Nephron progenitor cell (in vitro differentiated cells): ENCODE results near the gene SPINT2.

Experiments used
- DNase-seq: peaks from one replicate; pipeline ENCODE4 v3.0.0; 2021
- H3K27ac Mint-ChIP-seq: 2 replicates; pipeline ENCODE4 v1.8.0; 2021; ENCODE audit warnings: mild to moderate bottlenecking, moderate library complexity, mixed read lengths
- H3K27me3 Mint-ChIP-seq: 2 replicates; pipeline ENCODE4 v1.8.0; 2021; ENCODE audit warnings: mild to moderate bottlenecking, low read depth, mixed read lengths; ENCODE audit not compliant: poor library complexity
- H3K36me3 Mint-ChIP-seq: 2 replicates; pipeline ENCODE4 v1.8.0; 2021; ENCODE audit warnings: low read depth, mixed read lengths
- H3K4me1 Mint-ChIP-seq: 2 replicates; pipeline ENCODE4 v1.8.0; 2021; ENCODE audit warnings: mixed read lengths
- H3K4me3 Mint-ChIP-seq: 2 replicates; pipeline ENCODE4 v1.8.0; 2021; ENCODE audit warnings: mild to moderate bottlenecking, moderate library complexity, mixed read lengths
- H3K9me3 Mint-ChIP-seq: 2 replicates; pipeline ENCODE4 v1.8.0; 2021; ENCODE audit warnings: mild to moderate bottlenecking, moderate library complexity, mixed read lengths
- TF ChIP-seq, protein P1 (sequence below): fragments of 200-600 bp; sonication (generic); IDR thresholded peaks from 2 replicates; pipeline ENCODE4 v1.5.0; 2021; ENCODE audit warnings: antibody characterized with exemption

SPINT2 gene

GRCh38 chr19:38233740-38234251 is 30.6 kb upstream of the SPINT2 start:
- Mint-ChIP-seq H3K27ac (no peak overlapping the region), H3K27me3 (peaks cover 39% of the 10 kb centered on the region)
- peak; percentile 95 for DNase-seq

GRCh38 chr19:38234615-38235014 is 29.8 kb upstream of the SPINT2 start:
- no peak for DNase-seq
- Mint-ChIP-seq H3K27me3 (peaks cover 38% of the 10 kb centered on the region), H3K4me1 (peaks cover 9% of the 10 kb centered on the region), H3K36me3 (no peaks in the 10 kb centered on the region), H3K9me3 (no peaks in the 10 kb centered on the region), H3K27ac (no peak overlapping the region), H3K4me3 (no peak overlapping the region)
- TF ChIP-seq, protein P1, sequence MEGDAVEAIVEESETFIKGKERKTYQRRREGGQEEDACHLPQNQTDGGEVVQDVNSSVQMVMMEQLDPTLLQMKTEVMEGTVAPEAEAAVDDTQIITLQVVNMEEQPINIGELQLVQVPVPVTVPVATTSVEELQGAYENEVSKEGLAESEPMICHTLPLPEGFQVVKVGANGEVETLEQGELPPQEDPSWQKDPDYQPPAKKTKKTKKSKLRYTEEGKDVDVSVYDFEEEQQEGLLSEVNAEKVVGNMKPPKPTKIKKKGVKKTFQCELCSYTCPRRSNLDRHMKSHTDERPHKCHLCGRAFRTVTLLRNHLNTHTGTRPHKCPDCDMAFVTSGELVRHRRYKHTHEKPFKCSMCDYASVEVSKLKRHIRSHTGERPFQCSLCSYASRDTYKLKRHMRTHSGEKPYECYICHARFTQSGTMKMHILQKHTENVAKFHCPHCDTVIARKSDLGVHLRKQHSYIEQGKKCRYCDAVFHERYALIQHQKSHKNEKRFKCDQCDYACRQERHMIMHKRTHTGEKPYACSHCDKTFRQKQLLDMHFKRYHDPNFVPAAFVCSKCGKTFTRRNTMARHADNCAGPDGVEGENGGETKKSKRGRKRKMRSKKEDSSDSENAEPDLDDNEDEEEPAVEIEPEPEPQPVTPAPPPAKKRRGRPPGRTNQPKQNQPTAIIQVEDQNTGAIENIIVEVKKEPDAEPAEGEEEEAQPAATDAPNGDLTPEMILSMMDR: no peak

More at GRCh38 chr19:38233740-38234251, 30.6 kb upstream of the SPINT2 start:
- H3K4me3 Mint-ChIP-seq: no peak overlapping the region
- H3K4me1 Mint-ChIP-seq: peaks cover 9% of the 10 kb centered on the region
- TF ChIP-seq, protein P1: peak; percentile 84
- H3K9me3 Mint-ChIP-seq: no peaks in the 10 kb centered on the region
- H3K36me3 Mint-ChIP-seq: no peaks in the 10 kb centered on the region

DNA sequence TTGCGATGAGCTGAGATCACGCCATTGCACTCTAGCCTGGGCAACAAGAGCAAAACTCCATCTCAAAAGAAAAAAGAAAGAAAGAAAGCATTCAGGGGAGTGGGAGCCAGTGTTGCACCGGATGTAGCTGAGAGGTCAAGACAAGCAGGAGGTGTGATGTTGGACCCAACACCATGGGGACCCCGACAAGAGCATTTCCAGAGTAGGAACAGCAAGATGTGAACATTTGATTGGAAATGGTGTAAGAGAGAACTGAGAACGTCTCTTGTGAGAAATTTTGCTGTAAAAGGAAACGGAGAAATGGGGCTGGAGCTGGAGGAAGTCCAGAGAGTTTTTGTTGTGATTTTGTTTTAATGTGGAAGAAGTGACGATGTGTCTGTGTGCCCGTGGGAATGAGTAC is 24.6 kb upstream of the SPINT2 start:
- DNase-seq: no peak
- no peaks in the 10 kb centered on the region for H3K9me3 Mint-ChIP-seq
- no peaks in the 10 kb centered on the region for H3K36me3 Mint-ChIP-seq
- TF ChIP-seq, protein P1: no peak
- H3K4me3 Mint-ChIP-seq: no peak overlapping the region
- no peak overlapping the region for H3K27ac Mint-ChIP-seq
- H3K27me3 Mint-ChIP-seq: peaks cover 16% of the 10 kb centered on the region
- H3K4me1 Mint-ChIP-seq: peaks cover 11% of the 10 kb centered on the region

DNA sequence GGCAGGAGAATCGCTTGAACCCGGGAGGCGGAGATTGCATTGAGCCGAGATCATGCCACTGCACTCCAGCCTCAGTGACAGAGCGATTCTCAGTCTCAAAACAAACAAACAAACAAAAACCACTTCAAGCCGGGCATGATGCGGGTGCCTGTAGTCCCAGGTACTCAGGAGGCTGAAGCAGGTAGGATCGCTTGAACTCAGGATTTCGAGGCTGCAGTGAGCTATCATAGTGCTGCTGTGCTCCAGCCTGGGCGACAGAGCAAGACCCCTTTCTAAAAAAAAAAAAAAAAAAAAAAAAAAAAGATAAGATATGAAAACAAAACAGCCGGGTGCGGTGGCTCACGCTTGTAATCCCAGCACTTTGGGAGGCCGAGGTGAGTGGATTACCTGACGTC is 21.1 kb upstream of the SPINT2 start:
- peaks cover 25% of the 10 kb centered on the region for H3K27me3 Mint-ChIP-seq
- no peak overlapping the region for H3K27ac Mint-ChIP-seq
- peaks cover 10% of the 10 kb centered on the region for H3K4me1 Mint-ChIP-seq

GRCh38 chr19:38245826-38246498 is 18.4 kb upstream of the SPINT2 start:
- Mint-ChIP-seq H3K4me1 (peaks cover 21% of the 10 kb centered on the region), H3K27ac (peak overlapping the region; percentile 53), H3K27me3 (peaks cover 25% of the 10 kb centered on the region), H3K4me3 (no peak overlapping the region), H3K36me3 (no peaks in the 10 kb centered on the region), H3K9me3 (no peaks in the 10 kb centered on the region)
- DNase-seq: no peak
- TF ChIP-seq, protein P1: no peak

More for the DNA sequence above, 21.1 kb upstream of the SPINT2 start:
- TF ChIP-seq, protein P1: no peak
- DNase-seq: no peak
- Mint-ChIP-seq H3K36me3 (no peaks in the 10 kb centered on the region), H3K9me3 (no peaks in the 10 kb centered on the region), H3K4me3 (no peak overlapping the region)

GRCh38 chr19:38247126-38247525 is 17.2 kb upstream of the SPINT2 start:
- TF ChIP-seq, protein P1: no peak
- Mint-ChIP-seq H3K4me3 (no peak overlapping the region), H3K9me3 (no peaks in the 10 kb centered on the region)

More at GRCh38 chr19:38247126-38247525, 17.2 kb upstream of the SPINT2 start:
- peaks cover 33% of the 10 kb centered on the region for H3K4me1 Mint-ChIP-seq
- peaks cover 21% of the 10 kb centered on the region for H3K27me3 Mint-ChIP-seq
- H3K36me3 Mint-ChIP-seq: no peaks in the 10 kb centered on the region
- no peak overlapping the region for H3K27ac Mint-ChIP-seq
- no peak for DNase-seq
